Measurements from ENCODE around the gene DSCAM. TPM values are rescaled to one million over a fixed set of nuclear protein-coding genes. Genes with fewer than 3 reads are reported as not detected.

The DSCAM gene
- total and polyA plus RNA-seq, 2 donors (not counting 3 experiments of a cell fraction or from before 2014, with no cell fraction given) = not detected

DNA sequence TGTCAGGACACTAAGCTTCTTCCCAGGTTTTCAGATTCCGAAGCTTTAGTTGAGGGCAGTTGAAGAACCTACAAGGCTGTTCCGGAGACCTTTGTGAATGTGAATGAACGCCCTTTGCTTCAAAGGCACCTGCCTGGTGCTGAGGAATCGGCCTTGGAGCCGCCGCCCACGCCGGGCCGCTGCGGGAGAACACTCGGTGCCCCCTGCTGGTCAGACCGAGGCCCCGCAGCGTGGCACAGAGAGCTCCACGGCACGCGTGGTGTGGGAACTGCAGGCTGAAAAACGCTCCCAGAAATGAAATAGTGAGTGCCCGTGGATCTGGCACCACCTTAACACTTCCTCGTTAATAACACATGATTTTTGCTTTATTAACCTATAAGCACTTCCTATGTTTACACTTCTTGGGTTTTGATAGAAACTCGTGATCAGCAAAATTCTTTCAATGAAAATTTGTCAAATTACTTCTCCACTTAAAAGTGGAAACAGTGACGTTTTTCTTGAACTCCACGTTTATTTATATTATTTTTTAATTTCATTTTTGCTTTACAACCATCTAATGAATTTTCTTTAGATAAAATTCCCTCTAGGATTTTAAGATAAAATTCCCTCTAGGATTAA is 460.6 kb downstream of the DSCAM start:
- ChIA-PET POLR2A (no interaction called here), CTCF (no interaction called here)
- BruUV-seq (replicated peaks) = no TSS peak
- H3K9me3 ChIP-seq (replicated peaks; ENCODE audit: control insufficient read depth, insufficient read depth, low read length) = peaks cover 3% of the 10 kb centered on the region
- no peak overlapping the region for H3K4me3 ChIP-seq (replicated peaks in 1 of 3; ENCODE audit: insufficient read depth in 1 of 3, low read depth in 1 of 3, low read length in 3 of 3)
- H3K4me2 ChIP-seq (ENCODE audit: insufficient read depth, low read length) = no peak overlapping the region
- DNase-seq (ENCODE audit: low read depth, low spot score) (no peak), FAIRE-seq (no peak)
- no peaks in the 10 kb centered on the region for H3K27me3 ChIP-seq (ENCODE audit: control insufficient read depth in 2 of 2, insufficient read depth in 2 of 2, low read length in 2 of 2)
- H3K79me2 ChIP-seq (ENCODE audit: control insufficient read depth, insufficient read depth, low read length) = no peaks in the 10 kb centered on the region
- H3K27ac ChIP-seq (ENCODE audit: insufficient read depth, low read depth, low read length) = no peak overlapping the region
- H2AFZ ChIP-seq (ENCODE audit: low read depth, low read length) = no peak overlapping the region
- dilution Hi-C loops (cut with MboI; ENCODE audit: extremely low pct_ligation_motif_present, low sequenced_read_pairs) = no loop called here
- intact Hi-C loops (cut with micrococcal nuclease) = loop anchor here (5.0 kb wide), 3 partner anchors 244 to 869 kb away; no protein-coding TSS in a partner anchor
- TF ChIP-seq EZH2 (IDR thresholded peaks at IDR 0.05; ENCODE audit: borderline replicate concordance, low read depth, low read length, severe bottlenecking) = no peak
- TF ChIP-seq, protein P1, sequence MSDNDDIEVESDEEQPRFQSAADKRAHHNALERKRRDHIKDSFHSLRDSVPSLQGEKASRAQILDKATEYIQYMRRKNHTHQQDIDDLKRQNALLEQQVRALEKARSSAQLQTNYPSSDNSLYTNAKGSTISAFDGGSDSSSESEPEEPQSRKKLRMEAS (IDR thresholded peaks at IDR 0.05; ENCODE audit: insufficient read depth, insufficient read length) = no peak
- TF ChIP-seq, protein P2, sequence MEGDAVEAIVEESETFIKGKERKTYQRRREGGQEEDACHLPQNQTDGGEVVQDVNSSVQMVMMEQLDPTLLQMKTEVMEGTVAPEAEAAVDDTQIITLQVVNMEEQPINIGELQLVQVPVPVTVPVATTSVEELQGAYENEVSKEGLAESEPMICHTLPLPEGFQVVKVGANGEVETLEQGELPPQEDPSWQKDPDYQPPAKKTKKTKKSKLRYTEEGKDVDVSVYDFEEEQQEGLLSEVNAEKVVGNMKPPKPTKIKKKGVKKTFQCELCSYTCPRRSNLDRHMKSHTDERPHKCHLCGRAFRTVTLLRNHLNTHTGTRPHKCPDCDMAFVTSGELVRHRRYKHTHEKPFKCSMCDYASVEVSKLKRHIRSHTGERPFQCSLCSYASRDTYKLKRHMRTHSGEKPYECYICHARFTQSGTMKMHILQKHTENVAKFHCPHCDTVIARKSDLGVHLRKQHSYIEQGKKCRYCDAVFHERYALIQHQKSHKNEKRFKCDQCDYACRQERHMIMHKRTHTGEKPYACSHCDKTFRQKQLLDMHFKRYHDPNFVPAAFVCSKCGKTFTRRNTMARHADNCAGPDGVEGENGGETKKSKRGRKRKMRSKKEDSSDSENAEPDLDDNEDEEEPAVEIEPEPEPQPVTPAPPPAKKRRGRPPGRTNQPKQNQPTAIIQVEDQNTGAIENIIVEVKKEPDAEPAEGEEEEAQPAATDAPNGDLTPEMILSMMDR (IDR thresholded peaks at IDR 0.05; ENCODE audit: extremely low read depth in 1 of 2, insufficient read depth in 1 of 2, low read depth in 1 of 2, low read length in 2 of 2) = peak; percentile 13 to 60
- no peaks in the 10 kb centered on the region for H3K36me3 ChIP-seq (ENCODE audit: control insufficient read depth in 2 of 2, extremely low read depth in 1 of 2, insufficient read depth in 2 of 2, low read length in 2 of 2)
- no peaks in the 10 kb centered on the region for H3K9me1 ChIP-seq (replicated peaks; ENCODE audit: control insufficient read depth, extremely low read depth, insufficient read depth, low read length)
- no peaks in the 10 kb centered on the region for H4K20me1 ChIP-seq (replicated peaks; ENCODE audit: control insufficient read depth, extremely low read depth, insufficient read depth, low read length)
- H3K4me1 ChIP-seq (ENCODE audit: control insufficient read depth, extremely low read depth, insufficient read depth, low read length) = no peaks in the 10 kb centered on the region
- no peak overlapping the region for H3K9ac ChIP-seq (replicated peaks; ENCODE audit: extremely low read depth, insufficient read depth, low read length)

DNA sequence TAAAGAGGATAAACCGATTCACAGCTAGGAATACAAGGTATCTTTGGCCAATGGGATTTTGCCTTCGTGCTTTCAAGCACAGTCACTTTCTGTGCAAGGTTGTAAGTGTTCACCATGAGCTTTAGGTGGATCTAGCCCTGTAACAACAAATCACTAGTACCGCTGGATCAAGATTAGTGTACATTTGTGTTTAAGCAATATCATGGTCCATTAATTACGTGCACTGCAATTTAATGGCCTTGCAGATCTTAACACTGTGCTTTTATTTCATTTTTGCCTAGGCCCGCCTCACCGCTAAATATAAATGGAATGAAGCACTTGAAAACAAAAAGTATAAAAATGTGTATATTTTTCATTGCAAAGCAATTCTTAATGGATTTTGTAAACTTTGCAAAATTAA is 461.1 kb downstream of the DSCAM start:
- ChIA-PET CTCF (no interaction called here), POLR2A (no interaction called here)
- no peaks in the 10 kb centered on the region for H3K4me1 ChIP-seq (ENCODE audit: control insufficient read depth, extremely low read depth, insufficient read depth, low read length)
- H4K20me1 ChIP-seq (replicated peaks; ENCODE audit: control insufficient read depth, extremely low read depth, insufficient read depth, low read length) = no peaks in the 10 kb centered on the region
- H3K4me2 ChIP-seq (ENCODE audit: insufficient read depth, low read length) = no peak overlapping the region
- no peak overlapping the region for H3K9ac ChIP-seq (replicated peaks; ENCODE audit: extremely low read depth, insufficient read depth, low read length)
- H3K27ac ChIP-seq (ENCODE audit: insufficient read depth, low read depth, low read length) = no peak overlapping the region
- H3K79me2 ChIP-seq (ENCODE audit: control insufficient read depth, insufficient read depth, low read length) = no peaks in the 10 kb centered on the region
- H2AFZ ChIP-seq (ENCODE audit: low read depth, low read length) = no peak overlapping the region
- no peak overlapping the region for H3K4me3 ChIP-seq (replicated peaks in 1 of 3; ENCODE audit: insufficient read depth in 1 of 3, low read depth in 1 of 3, low read length in 3 of 3)
- FAIRE-seq = no peak
- intact Hi-C loops (cut with micrococcal nuclease) (loop anchor here (5.0 kb wide), 3 partner anchors 244 to 869 kb away; no protein-coding TSS in a partner anchor), dilution Hi-C loops (cut with MboI; ENCODE audit: extremely low pct_ligation_motif_present, low sequenced_read_pairs) (no loop called here)
- TF ChIP-seq, protein P2 (IDR thresholded peaks at IDR 0.05; ENCODE audit: extremely low read depth in 1 of 2, insufficient read depth in 1 of 2, low read depth in 1 of 2, low read length in 2 of 2) = no peak
- TF ChIP-seq FOS (IDR thresholded peaks at IDR 0.05; ENCODE audit: borderline replicate concordance, insufficient read depth, low read length) (no peak), POLR2A (IDR thresholded peaks at IDR 0.05; ENCODE audit: low read depth, low read length) (no peak), EZH2 (IDR thresholded peaks at IDR 0.05; ENCODE audit: borderline replicate concordance, low read depth, low read length, severe bottlenecking) (no peak), JUN (IDR thresholded peaks at IDR 0.05; ENCODE audit: borderline replicate concordance, insufficient read depth, insufficient read length, low read depth) (no peak)
- TF ChIP-seq, protein P1 (IDR thresholded peaks at IDR 0.05; ENCODE audit: insufficient read depth, insufficient read length) = no peak
- peaks cover 3% of the 10 kb centered on the region for H3K9me3 ChIP-seq (replicated peaks; ENCODE audit: control insufficient read depth, insufficient read depth, low read length)
- H3K27me3 ChIP-seq (ENCODE audit: control insufficient read depth in 2 of 2, insufficient read depth in 2 of 2, low read length in 2 of 2) = no peaks in the 10 kb centered on the region
- no peak for DNase-seq (ENCODE audit: low read depth, low spot score)
- no peaks in the 10 kb centered on the region for H3K9me1 ChIP-seq (replicated peaks; ENCODE audit: control insufficient read depth, extremely low read depth, insufficient read depth, low read length)
- no TSS peak for BruUV-seq (replicated peaks)
- no peaks in the 10 kb centered on the region for H3K36me3 ChIP-seq (ENCODE audit: control insufficient read depth in 2 of 2, extremely low read depth in 1 of 2, insufficient read depth in 2 of 2, low read length in 2 of 2)
